ENCODE data around the gene SLC5A11. TPM values are rescaled to one million over a fixed set of nuclear protein-coding genes. Genes with fewer than 3 reads are reported as not detected.

Gene SLC5A11
- total RNA-seq, 1 experiment from 2014 or later, result not detected

- no peaks in the 10 kb centered on the region for H3K4me1 ChIP-seq (ENCODE audit: insufficient read depth, low read length, poor library complexity, severe bottlenecking)
- no peak overlapping the region for H3K27ac ChIP-seq (ENCODE audit: low read depth, low read length, poor library complexity, severe bottlenecking)
- no TSS peak for BruUV-seq (replicated peaks)
- no peak for DNase-seq (ENCODE audit: low spot score)
- H3K9me3 ChIP-seq (ENCODE audit: low read depth, low read length, poor library complexity, severe bottlenecking), result no peaks in the 10 kb centered on the region
- intact Hi-C loops (cut with micrococcal nuclease; ENCODE audit: unreplicated experiment), result no loop called here
- no peaks in the 10 kb centered on the region for H3K27me3 ChIP-seq (replicated peaks; ENCODE audit: insufficient read depth, low read depth, low read length, poor library complexity)
- peaks cover 33% of the 10 kb centered on the region for H3K36me3 ChIP-seq (ENCODE audit: insufficient read depth, low read length, poor library complexity, severe bottlenecking)
- ChIA-PET POLR2A (ENCODE audit: low non-redundant PET) (interaction anchor here (0.8 kb wide), 1 partner anchor 80 kb away, joined by 4 read pairs; no protein-coding TSS in a partner anchor), CTCF (interaction anchor here (0.6 kb wide), 1 partner anchor 575 kb away, joined by 8 read pairs; no protein-coding TSS in a partner anchor)
- no peak overlapping the region for H3K4me3 ChIP-seq (ENCODE audit: low read depth, low read length, poor library complexity, severe bottlenecking)
- TF ChIP-seq CTCF (conservative IDR thresholded peaks at IDR 0.05; ENCODE audit: low read depth, low read length), result no peak
- no peak for TF ChIP-seq EZH2 (IDR thresholded peaks at IDR 0.05; ENCODE audit: borderline replicate concordance, low read depth, low read length, poor library complexity, severe bottlenecking)
Measured at GRCh38 chr16:24826817-24827566, 18.8 kb upstream of the SLC5A11 start.

- TF ChIP-seq EZH2 (IDR thresholded peaks at IDR 0.05; ENCODE audit: borderline replicate concordance, low read depth, low read length, poor library complexity, severe bottlenecking), result no peak
- no peak for DNase-seq (ENCODE audit: low spot score)
- H3K36me3 ChIP-seq (ENCODE audit: insufficient read depth, low read length, poor library complexity, severe bottlenecking), result peaks cover 12% of the 10 kb centered on the region
- no peaks in the 10 kb centered on the region for H3K27me3 ChIP-seq (replicated peaks; ENCODE audit: insufficient read depth, low read depth, low read length, poor library complexity)
- CTCF ChIA-PET, result no interaction called here
- no TSS peak for BruUV-seq (replicated peaks)
- intact Hi-C loops (cut with micrococcal nuclease; ENCODE audit: unreplicated experiment), result no loop called here
- no peaks in the 10 kb centered on the region for H3K4me1 ChIP-seq (ENCODE audit: insufficient read depth, low read length, poor library complexity, severe bottlenecking)
- no peak overlapping the region for H3K4me3 ChIP-seq (ENCODE audit: low read depth, low read length, poor library complexity, severe bottlenecking)
- no peak overlapping the region for H3K27ac ChIP-seq (ENCODE audit: low read depth, low read length, poor library complexity, severe bottlenecking)
- H3K9me3 ChIP-seq (ENCODE audit: low read depth, low read length, poor library complexity, severe bottlenecking), result no peaks in the 10 kb centered on the region
- POLR2A ChIA-PET (ENCODE audit: low non-redundant PET), result no interaction called here
Measured at GRCh38 chr16:24829153-24829552, 16.6 kb upstream of the SLC5A11 start.

GRCh38 chr16:24833352-24833751 lies 12.4 kb upstream of the SLC5A11 start:
- Histone ChIP-seq H3K4me1 (ENCODE audit: insufficient read depth, low read length, poor library complexity, severe bottlenecking) (no peaks in the 10 kb centered on the region), H3K9me3 (ENCODE audit: low read depth, low read length, poor library complexity, severe bottlenecking) (no peaks in the 10 kb centered on the region), H3K4me3 (ENCODE audit: low read depth, low read length, poor library complexity, severe bottlenecking) (no peak overlapping the region), H3K27ac (ENCODE audit: low read depth, low read length, poor library complexity, severe bottlenecking) (no peak overlapping the region), H3K27me3 (replicated peaks; ENCODE audit: insufficient read depth, low read depth, low read length, poor library complexity) (no peaks in the 10 kb centered on the region), H3K36me3 (ENCODE audit: insufficient read depth, low read length, poor library complexity, severe bottlenecking) (no peaks in the 10 kb centered on the region)
- BruUV-seq (replicated peaks), result no TSS peak
- intact Hi-C loops (cut with micrococcal nuclease; ENCODE audit: unreplicated experiment), result loop anchor here (10.0 kb wide), 1 partner anchor 391 kb away; no protein-coding TSS in a partner anchor
- TF ChIP-seq CTCF (conservative IDR thresholded peaks at IDR 0.05; ENCODE audit: low read depth, low read length), result no peak
- TF ChIP-seq EZH2 (IDR thresholded peaks at IDR 0.05; ENCODE audit: borderline replicate concordance, low read depth, low read length, poor library complexity, severe bottlenecking), result no peak
- CTCF ChIA-PET, result interaction anchor here (0.9 kb wide), 1 partner anchor 392 kb away, joined by 10 read pairs; no protein-coding TSS in a partner anchor
- DNase-seq (ENCODE audit: low spot score), result no peak
- POLR2A ChIA-PET (ENCODE audit: low non-redundant PET), result no interaction called here
